Measurements from ENCODE around the gene TK2.

TK2 gene

DNA sequence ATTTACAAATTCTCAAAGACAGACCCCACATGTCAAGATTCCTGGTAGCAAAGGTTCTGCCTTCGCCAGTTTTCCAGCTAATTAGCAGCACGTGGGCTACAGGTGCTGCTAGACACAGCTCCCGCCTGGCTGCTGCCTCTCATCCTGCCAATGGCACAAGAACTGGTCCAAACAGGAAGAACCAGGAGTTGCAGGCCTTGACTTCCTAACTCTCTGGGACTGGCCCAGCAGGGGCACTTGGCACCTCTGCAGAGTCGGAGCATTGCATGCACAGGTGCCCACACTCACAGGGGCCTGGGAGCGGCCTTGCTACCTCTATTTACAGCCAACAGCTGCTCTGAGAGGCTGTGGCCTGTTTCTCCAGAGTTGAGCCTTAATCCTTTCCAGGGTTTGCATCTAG, 39.6 kb downstream of the TK2 start:
- peak; percentile 82 for TF ChIP-seq TCF12 (IDR thresholded peaks at IDR 0.05; ENCODE audit: low read depth)
- no peak for TF ChIP-seq YY1 (IDR thresholded peaks at IDR 0.05; ENCODE audit: low read depth)
- no peak for TF ChIP-seq REST (IDR thresholded peaks at IDR 0.05; ENCODE audit: low read depth)
- TF ChIP-seq MAX (IDR thresholded peaks at IDR 0.05), result peak; percentile 99
- no peak for TF ChIP-seq FOXM1 (IDR thresholded peaks at IDR 0.05; ENCODE audit: borderline replicate concordance, low read depth)
- TF ChIP-seq NFIC (IDR thresholded peaks at IDR 0.05), result peak; percentile 88
- TF ChIP-seq EGR1 (IDR thresholded peaks at IDR 0.05), result no peak
- TF ChIP-seq TEAD4 (IDR thresholded peaks at IDR 0.05), result peak; percentile 54
- TF ChIP-seq RAD21 (IDR thresholded peaks at IDR 0.05; ENCODE audit: low read depth), result no peak
- TF ChIP-seq EP300 (IDR thresholded peaks at IDR 0.05; ENCODE audit: borderline replicate concordance), result peak; percentile 67; the same call in 1 of the 2 replicates
- TF ChIP-seq TAF1 (IDR thresholded peaks at IDR 0.05; ENCODE audit: low read depth), result no peak
- no peak for TF ChIP-seq CREB1 (IDR thresholded peaks at IDR 0.05; ENCODE audit: low read depth)
- no peak for TF ChIP-seq CEBPB (IDR thresholded peaks at IDR 0.05)
- TF ChIP-seq ZBTB7A (IDR thresholded peaks at IDR 0.05; ENCODE audit: low read depth), result no peak
- TF ChIP-seq USF1 (IDR thresholded peaks at IDR 0.05), result peak; percentile 55; the same call in 1 of the 2 replicates

- TF ChIP-seq YY1 (IDR thresholded peaks at IDR 0.05; ENCODE audit: low read depth) (no peak), RAD21 (IDR thresholded peaks at IDR 0.05; ENCODE audit: low read depth) (no peak), EGR1 (IDR thresholded peaks at IDR 0.05) (no peak), REST (IDR thresholded peaks at IDR 0.05; ENCODE audit: low read depth) (no peak), NFIC (IDR thresholded peaks at IDR 0.05) (no peak), USF1 (IDR thresholded peaks at IDR 0.05) (no peak), FOXM1 (IDR thresholded peaks at IDR 0.05; ENCODE audit: borderline replicate concordance, low read depth) (no peak), TCF12 (IDR thresholded peaks at IDR 0.05; ENCODE audit: low read depth) (no peak), MAX (IDR thresholded peaks at IDR 0.05) (no peak)
Measured at GRCh38 chr16:66509576-66509975, 40.3 kb downstream of the TK2 start.

DNA sequence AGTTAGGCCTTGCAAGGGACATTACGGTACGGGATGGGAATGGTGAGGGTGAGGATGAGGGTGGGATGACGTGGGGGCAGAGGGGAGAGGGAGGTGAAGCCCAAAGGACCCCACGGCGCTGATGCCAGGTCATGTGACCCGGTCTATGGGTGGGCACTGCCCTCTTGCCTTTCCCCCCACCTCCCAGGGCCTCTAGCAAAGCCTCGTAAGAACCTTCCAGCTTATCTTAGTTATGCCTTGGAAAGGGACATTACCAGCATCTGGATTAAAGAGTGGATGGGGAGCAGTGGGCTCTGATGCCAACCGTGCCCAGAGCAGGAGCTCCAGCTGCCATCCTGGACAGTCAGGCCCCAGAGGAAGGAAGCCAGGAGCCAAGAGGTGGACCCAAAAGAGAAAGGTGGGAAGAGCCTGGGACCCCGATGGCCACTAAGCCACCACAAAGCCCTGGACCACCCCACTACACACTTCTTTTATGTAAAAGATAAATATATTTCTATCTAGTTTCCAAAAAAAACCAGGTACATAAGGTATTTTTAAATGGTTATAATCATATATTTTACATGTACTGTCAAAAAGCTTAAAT, 40.9 kb downstream of the TK2 start:
- TF ChIP-seq CREB1 (IDR thresholded peaks at IDR 0.05; ENCODE audit: low read depth) (no peak), USF1 (IDR thresholded peaks at IDR 0.05) (peak; percentile 44), REST (IDR thresholded peaks at IDR 0.05; ENCODE audit: low read depth) (no peak)

- TF ChIP-seq RAD21 (IDR thresholded peaks at IDR 0.05; ENCODE audit: low read depth), result peak; percentile 4; the same call in 1 of the 2 replicates
- no peak for TF ChIP-seq USF1 (IDR thresholded peaks at IDR 0.05)
- TF ChIP-seq YY1 (IDR thresholded peaks at IDR 0.05; ENCODE audit: low read depth), result peak; percentile 48; the same call in 1 of the 2 replicates
- TF ChIP-seq TEAD4 (IDR thresholded peaks at IDR 0.05), result peak; percentile 83
- no peak for TF ChIP-seq ZBTB7A (IDR thresholded peaks at IDR 0.05; ENCODE audit: low read depth)
- no peak for TF ChIP-seq EGR1 (IDR thresholded peaks at IDR 0.05)
- TF ChIP-seq REST (IDR thresholded peaks at IDR 0.05; ENCODE audit: low read depth), result no peak
- TF ChIP-seq EP300 (IDR thresholded peaks at IDR 0.05; ENCODE audit: borderline replicate concordance), result peak; percentile 94
- TF ChIP-seq MAX (IDR thresholded peaks at IDR 0.05), result no peak
- 0 out of 2 replicates have a peak, but pooled peaks have one; percentile 43 for TF ChIP-seq CEBPB (IDR thresholded peaks at IDR 0.05)
- no peak for TF ChIP-seq CREB1 (IDR thresholded peaks at IDR 0.05; ENCODE audit: low read depth)
- no peak for TF ChIP-seq TAF1 (IDR thresholded peaks at IDR 0.05; ENCODE audit: low read depth)
- peak; percentile 98 for TF ChIP-seq NFIC (IDR thresholded peaks at IDR 0.05)
- TF ChIP-seq TCF12 (IDR thresholded peaks at IDR 0.05; ENCODE audit: low read depth), result peak; percentile 92
- TF ChIP-seq FOXM1 (IDR thresholded peaks at IDR 0.05; ENCODE audit: borderline replicate concordance, low read depth), result peak; percentile 84; the same call in 1 of the 2 replicates
Measured at GRCh38 chr16:66508248-66508913, 41.5 kb downstream of the TK2 start.

Measured in Ishikawa (cell line).